CD4-positive, alpha-beta T cell treated with Interferon alpha-2 for 1 hour (primary cell): ENCODE data around the gene SKI.
A peak's percentile ranks its signal among the peaks of the same experiment; 100 is the strongest.

Experiments
- DNase-seq, 2 donors: peaks; one replicate each; pipeline ENCODE4 v3.0.0-alpha.2; 2020 to 2022

Gene SKI

GRCh38 chr1:2210786-2211185, 17.3 kb upstream of the SKI start:
- DNase-seq = no peak

GRCh38 chr1:2212274-2212531, 15.9 kb upstream of the SKI start:
- DNase-seq = no peak

- peak; percentile 79 to 82 for DNase-seq
These were observed 15.3 kb upstream of the SKI start for GRCh38 chr1:2212532-2213491.

GRCh38 chr1:2213576-2214505, 14.3 kb upstream of the SKI start:
- DNase-seq = no peak

GRCh38 chr1:2214541-2215241, 13.4 kb upstream of the SKI start:
- no peak for DNase-seq

GRCh38 chr1:2215329-2215728, 12.8 kb upstream of the SKI start:
- no peak for DNase-seq

GRCh38 chr1:2215909-2216766, 12.0 kb upstream of the SKI start:
- DNase-seq = no peak

- no peak for DNase-seq
These were observed 11.4 kb upstream of the SKI start for GRCh38 chr1:2216767-2217058.

- no peak for DNase-seq
These were observed 6.8 kb upstream of the SKI start for GRCh38 chr1:2221271-2221670.

- no peak for DNase-seq
These were observed 3.9 kb upstream of the SKI start for GRCh38 chr1:2224170-2224584.

GRCh38 chr1:2224631-2225428, 3.3 kb upstream of the SKI start:
- DNase-seq = no peak

GRCh38 chr1:2226525-2227345, 1.4 kb upstream of the SKI start:
- no peak for DNase-seq

GRCh38 chr1:2227346-2228156, 568 bp upstream of the SKI start:
- peak; percentile 96 to 97 for DNase-seq

- no peak for DNase-seq
These were observed 546 bp downstream of the SKI start for GRCh38 chr1:2228694-2229036.

- DNase-seq = peak; percentile 54 to 57
These were observed 1.1 kb downstream of the SKI start for GRCh38 chr1:2229037-2229864.

GRCh38 chr1:2229911-2230731, 2.0 kb downstream of the SKI start:
- DNase-seq = no peak

GRCh38 chr1:2230781-2231531, 2.8 kb downstream of the SKI start:
- peak; percentile 50 to 65 for DNase-seq
